ENCODE results near the gene SFN. TPM values are rescaled to one million over a fixed set of nuclear protein-coding genes. Genes with fewer than 3 reads are reported as not detected.

Gene SFN
- total RNA-seq, 4 donors from 2014 or later: 1,060 to 2,609 (median 1,818) TPM

GRCh38 chr1:26912147-26912490 lies 49.2 kb downstream of the SFN start:
- no peaks in the 10 kb centered on the region for H3K9me3 ChIP-seq
- H3K36me3 ChIP-seq: no peaks in the 10 kb centered on the region
- H3K27ac ChIP-seq: no peak overlapping the region
- 40 to 61% methylated on average over 2 of the region's 2 CpGs for WGBS, 2 donors
- intact Hi-C loops (cut with DNase I): no loop called here
- H3K4me1 ChIP-seq: no peaks in the 10 kb centered on the region
- no peak for DNase-seq
- TF ChIP-seq CTCF (IDR thresholded peaks at IDR 0.05): no peak
- TF ChIP-seq POLR2A (IDR thresholded peaks at IDR 0.05): no peak
- no peaks in the 10 kb centered on the region for H3K27me3 ChIP-seq
- H3K4me3 ChIP-seq: no peak overlapping the region

GRCh38 chr1:26913389-26913753 lies 50.4 kb downstream of the SFN start:
- intact Hi-C loops (cut with DNase I): no loop called here
- H3K36me3 ChIP-seq: no peaks in the 10 kb centered on the region
- DNase-seq: no peak
- no peak overlapping the region for H3K27ac ChIP-seq
- no peak overlapping the region for H3K4me3 ChIP-seq
- H3K9me3 ChIP-seq: no peaks in the 10 kb centered on the region
- 100% methylated on average over 1 of the region's 5 CpGs; no CpG with 5 or more reads in 1 of the 2 donors for WGBS, 2 donors
- no peaks in the 10 kb centered on the region for H3K27me3 ChIP-seq
- no peaks in the 10 kb centered on the region for H3K4me1 ChIP-seq
- TF ChIP-seq POLR2A (IDR thresholded peaks at IDR 0.05) (no peak), CTCF (IDR thresholded peaks at IDR 0.05) (no peak)

Small RNAs within 50 kb of the gene (small RNA-seq; reads per million reads assigned to genes)
- gene RN7SL165P: 0 reads per million in 4 donors

Other genes starting within 250 kb of the SFN start
- gene ARID1A, start 167.1 kb upstream of the SFN start, total RNA-seq: 10 to 100 TPM; 23.9 to 60.2 (median 43.5) TPM
- gene PIGV, start 75.2 kb upstream of the SFN start, total RNA-seq: 10 to 100 TPM in 3 of 4 donors, 1 to 10 TPM in 1; 9.9 to 20.9 (median 13.1) TPM
- gene ZDHHC18, start 36.5 kb upstream of the SFN start, total RNA-seq: 10 to 100 TPM; 24.5 to 34.4 (median 29.4) TPM
- gene GPN2, start 27.1 kb downstream of the SFN start, total RNA-seq: 10 to 100 TPM in 2 of 4 donors, 1 to 10 TPM in 2; 4.9 to 10.8 (median 9.4) TPM
- gene GPATCH3, start 37.3 kb downstream of the SFN start, total RNA-seq: 10 to 100 TPM in 1 of 4 donors, 1 to 10 TPM in 3; 6.9 to 11.2 (median 7.6) TPM
- gene NR0B2, start 50.8 kb downstream of the SFN start, total RNA-seq: not detected
- 10 to 100 TPM; 45.2 to 50.3 (median 46.1) TPM for gene NUDC, start 58.6 kb downstream of the SFN start, total RNA-seq
- 10 to 100 TPM; 18.4 to 25.6 (median 19.6) TPM for gene KDF1, start 97.3 kb downstream of the SFN start, total RNA-seq
- 100 to 1,000 TPM in 1 of 4 donors, 10 to 100 TPM in 3; 26.9 to 208 (median 64.5) TPM for gene TRNP1, start 130.5 kb downstream of the SFN start, total RNA-seq
- 100 to 1,000 TPM in 3 of 4 donors, 10 to 100 TPM in 1; 76.9 to 263 (median 112) TPM for gene TENT5B, start 149.7 kb downstream of the SFN start, total RNA-seq

Data from esophagus squamous epithelium (tissue), 5 donors.